DMS79 (cell line): ENCODE data around the gene NUBP2.

Source experiments
- DNase-seq: peaks from one replicate; lab custom pipeline; 2025; lab: John Stamatoyannopoulos, UW

The NUBP2 gene

GRCh38 chr16:1828645-1829410, 46.1 kb downstream of the NUBP2 start:
- DNase-seq = no peak

GRCh38 chr16:1830213-1830612, 47.5 kb downstream of the NUBP2 start:
- DNase-seq = no peak

- no peak for DNase-seq
Observed at GRCh38 chr16:1831186-1832075, 48.7 kb downstream of the NUBP2 start.

- DNase-seq = peak; percentile 43
Observed at GRCh38 chr16:1832838-1833454, 50.2 kb downstream of the NUBP2 start.

GRCh38 chr16:1834096-1834495, 51.3 kb downstream of the NUBP2 start:
- DNase-seq = no peak
